GM21825 (cell line): ENCODE measurements around the gene TCHP.
A peak's percentile ranks its signal among the peaks of the same experiment; 100 is the strongest.
"Not testable (repeated sequence)": the region's sequence is repeated elsewhere in the genome, so short reads cannot be mapped to it uniquely, and the experiment has no call there.

Experiments
- ATAC-seq: cut with Tn5 transposase; IDR thresholded peaks from one replicate; pipeline ENCODE4 v1.9.1; 2021; ENCODE audit warnings: mild to moderate bottlenecking, moderate library complexity; ENCODE audit not compliant: unreplicated experiment

Gene TCHP, protein sequence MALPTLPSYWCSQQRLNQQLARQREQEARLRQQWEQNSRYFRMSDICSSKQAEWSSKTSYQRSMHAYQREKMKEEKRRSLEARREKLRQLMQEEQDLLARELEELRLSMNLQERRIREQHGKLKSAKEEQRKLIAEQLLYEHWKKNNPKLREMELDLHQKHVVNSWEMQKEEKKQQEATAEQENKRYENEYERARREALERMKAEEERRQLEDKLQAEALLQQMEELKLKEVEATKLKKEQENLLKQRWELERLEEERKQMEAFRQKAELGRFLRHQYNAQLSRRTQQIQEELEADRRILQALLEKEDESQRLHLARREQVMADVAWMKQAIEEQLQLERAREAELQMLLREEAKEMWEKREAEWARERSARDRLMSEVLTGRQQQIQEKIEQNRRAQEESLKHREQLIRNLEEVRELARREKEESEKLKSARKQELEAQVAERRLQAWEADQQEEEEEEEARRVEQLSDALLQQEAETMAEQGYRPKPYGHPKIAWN

DNA sequence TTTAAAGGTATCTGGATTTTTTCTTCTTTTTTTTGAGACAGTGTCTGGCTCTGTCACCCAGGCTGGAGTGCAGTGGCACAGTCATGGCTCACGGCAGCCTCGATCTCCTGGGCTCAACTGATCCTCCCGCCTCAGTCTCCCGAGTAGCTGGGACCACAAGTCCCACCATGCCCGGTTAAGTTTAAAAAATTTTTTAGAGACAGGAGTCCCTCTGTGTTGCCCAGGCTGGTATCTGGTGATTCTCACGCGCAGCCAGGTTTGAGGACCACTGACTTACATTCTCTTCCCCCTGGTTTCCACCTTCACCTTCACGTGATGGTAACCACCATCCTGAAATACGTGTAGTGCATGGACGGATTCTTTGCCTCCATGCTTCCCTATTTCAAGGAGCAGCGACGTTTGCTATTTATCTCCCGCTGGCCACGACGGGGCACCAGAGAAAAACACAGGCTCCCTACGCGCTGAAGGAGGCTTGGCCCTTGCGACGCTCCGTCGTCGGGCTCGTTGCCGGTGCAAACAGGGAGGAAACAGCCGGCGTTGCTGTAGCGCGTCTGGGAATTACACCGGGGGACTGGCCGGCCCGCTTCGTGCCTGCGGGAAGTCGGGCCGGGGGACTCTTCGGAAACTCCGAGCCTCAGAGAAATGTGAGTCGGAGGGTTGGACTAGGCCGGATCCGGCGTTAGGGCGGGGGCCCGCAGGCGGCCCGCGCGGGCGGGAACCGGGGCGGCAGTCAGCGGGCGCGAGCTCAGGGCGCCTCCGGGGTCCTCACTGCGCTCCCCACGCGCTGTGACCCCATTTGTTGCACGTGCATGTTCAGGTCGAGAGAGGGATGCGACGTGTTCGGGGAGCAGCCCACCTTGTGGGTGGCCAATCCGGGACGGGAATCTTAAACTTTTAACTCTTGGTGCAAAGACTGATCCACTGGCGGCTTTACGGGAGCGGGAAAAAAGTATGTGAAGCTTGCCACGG, at the start of gene TCHP:
Gene TCHP, plus strand, starts transcription at position 492 of the 969 bp plus-strand sequence. CDS start 2,753 bp downstream, outside the sequence.
- peak; percentile 69 for ATAC-seq

DNA sequence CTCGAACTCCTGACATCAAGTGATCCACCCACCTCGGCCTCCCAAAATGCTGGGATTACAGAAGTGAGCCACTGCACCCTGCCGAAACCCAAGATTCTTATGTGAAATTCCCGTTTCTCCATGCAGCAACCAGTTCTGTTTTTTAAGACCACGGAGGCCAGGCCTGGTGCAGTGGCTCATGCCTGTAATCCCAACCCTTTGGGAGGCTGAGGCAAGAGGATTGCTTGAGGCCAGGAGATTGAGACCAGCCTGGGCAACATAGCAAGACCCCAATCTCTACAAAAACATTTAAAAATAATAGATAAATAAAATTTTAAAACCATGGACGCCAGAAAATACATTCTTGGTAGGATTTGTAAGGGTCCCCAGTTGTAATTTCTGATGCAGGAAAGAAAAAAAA, 49.6 kb upstream of the TCHP start:
- not testable (repeated sequence) for ATAC-seq

DNA sequence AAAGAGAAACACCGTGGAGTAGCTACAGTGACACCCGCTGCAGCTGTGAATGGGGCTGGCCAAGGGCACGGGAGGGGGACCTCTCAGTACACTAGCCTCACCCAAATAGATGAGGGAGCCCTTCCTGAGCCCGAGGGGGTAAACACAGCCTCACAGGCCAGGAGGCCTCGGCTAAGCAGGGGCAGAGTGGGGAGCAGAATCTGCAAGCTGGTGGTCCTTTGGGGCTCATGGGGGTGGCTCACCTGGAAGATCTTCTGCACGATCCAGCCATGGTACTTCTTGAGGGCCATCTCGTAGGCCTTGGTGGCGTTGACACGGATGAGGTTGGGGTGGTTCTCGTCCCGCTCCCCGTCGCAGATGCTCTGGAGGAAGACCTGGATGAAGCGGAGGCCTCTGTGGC, 44.7 kb upstream of the TCHP start:
- no peak for ATAC-seq

DNA sequence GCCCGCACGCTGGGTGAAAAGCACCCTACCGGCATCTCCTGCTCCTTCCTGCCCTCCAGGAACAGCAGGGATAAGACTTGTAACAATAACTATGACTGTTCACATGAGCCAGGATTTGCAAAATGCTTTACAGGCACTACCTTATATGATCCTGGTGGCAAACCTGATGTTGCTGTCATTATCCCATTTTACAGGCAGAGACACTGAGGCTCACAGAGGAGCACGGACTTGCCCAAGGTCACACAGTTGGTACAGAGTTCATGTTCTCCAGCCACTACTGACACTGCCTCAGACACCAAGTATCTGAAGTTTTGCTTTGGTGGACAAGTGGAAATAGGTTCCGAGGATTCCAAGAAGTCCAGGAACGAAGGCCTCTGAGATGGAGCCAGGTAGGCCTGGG, 42.4 kb upstream of the TCHP start:
- no peak for ATAC-seq

DNA sequence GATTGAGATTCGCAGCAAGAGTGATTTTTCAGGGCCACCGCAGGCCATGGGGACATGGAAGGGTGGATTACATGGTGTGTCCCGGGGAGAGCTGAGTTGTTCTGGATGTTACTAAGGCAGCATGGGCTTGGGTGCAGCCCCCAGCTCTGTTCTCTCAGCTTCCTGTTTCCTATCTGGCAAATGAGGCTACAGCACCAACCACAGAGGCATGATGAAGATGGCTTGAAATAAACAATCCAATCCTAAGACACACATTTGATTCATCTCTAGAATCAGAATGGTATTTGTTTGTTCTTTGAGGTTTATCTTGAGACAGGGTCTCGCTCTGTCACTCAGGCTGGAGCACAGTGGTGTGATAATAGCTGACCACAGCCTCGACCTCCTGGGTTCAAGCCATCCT, 41.3 kb upstream of the TCHP start:
- ATAC-seq, result no peak

DNA sequence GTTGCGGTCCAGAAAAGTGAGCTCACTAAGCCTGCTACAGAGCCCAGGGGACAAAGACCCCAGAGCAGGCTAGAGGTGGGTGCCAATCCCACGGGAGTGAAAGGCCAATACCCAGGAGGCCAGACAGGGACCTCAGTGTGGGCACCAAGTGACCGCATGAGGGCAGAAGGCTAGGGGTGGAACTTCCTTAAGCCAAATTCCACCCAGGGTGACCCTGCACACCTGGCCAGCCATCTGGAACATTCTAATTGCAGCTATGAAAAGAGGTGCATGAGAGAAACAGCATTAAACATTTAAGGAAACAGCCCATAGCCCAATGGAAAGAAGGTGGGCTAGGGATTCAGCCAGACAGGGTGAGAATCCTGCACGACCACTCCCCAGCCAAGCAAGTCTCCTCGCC, 39.1 kb upstream of the TCHP start:
- no peak for ATAC-seq

DNA sequence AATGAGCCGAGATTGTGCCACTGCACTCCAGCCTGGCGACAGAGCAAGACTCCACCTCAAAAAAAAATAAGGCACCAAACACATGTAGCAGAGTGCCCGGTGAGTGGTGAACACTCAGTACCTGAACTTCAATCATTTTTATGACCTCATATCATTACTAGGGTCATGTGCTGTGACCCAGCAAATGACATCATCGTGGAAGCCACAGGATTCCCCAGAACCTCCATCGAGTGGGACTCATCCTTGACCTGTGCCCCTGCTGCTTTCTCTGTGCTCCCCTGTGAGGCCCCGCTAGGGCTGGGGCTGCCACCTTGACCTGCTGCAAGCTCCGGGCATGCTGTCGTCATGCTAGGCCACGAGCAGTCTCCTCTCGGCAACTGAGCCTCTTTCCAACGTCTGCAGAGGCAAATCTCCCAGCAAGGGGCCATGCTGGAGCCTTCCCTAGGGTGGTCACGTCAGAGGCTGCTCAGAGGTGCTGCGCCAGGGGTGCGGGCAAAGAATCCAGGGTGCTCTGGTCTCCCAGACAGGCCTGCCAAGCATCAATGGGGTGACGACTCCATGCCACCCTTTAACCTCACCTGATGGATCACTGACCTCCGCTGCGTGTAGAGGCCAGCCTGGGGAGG, 38.3 kb upstream of the TCHP start:
- no peak for ATAC-seq

DNA sequence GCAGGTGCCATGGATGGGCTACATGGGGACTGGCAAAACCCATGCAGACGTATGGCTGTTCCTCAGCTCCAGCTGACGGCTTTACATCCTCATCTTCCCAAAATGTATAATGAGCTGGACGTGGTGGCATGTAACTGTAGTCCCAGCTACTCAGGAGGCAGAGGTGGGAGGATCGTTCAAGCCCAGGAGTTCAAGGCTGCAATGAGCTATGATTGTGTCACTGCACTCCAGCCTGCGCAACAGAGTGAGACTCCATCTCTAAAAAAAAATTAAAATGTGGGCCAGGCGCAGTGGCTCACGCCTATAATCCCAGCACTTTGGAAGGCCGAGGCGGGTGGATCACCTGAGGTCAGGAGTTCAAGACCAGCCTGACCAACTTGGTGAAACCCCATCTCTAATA, 37.6 kb upstream of the TCHP start:
- not testable (repeated sequence) for ATAC-seq

DNA sequence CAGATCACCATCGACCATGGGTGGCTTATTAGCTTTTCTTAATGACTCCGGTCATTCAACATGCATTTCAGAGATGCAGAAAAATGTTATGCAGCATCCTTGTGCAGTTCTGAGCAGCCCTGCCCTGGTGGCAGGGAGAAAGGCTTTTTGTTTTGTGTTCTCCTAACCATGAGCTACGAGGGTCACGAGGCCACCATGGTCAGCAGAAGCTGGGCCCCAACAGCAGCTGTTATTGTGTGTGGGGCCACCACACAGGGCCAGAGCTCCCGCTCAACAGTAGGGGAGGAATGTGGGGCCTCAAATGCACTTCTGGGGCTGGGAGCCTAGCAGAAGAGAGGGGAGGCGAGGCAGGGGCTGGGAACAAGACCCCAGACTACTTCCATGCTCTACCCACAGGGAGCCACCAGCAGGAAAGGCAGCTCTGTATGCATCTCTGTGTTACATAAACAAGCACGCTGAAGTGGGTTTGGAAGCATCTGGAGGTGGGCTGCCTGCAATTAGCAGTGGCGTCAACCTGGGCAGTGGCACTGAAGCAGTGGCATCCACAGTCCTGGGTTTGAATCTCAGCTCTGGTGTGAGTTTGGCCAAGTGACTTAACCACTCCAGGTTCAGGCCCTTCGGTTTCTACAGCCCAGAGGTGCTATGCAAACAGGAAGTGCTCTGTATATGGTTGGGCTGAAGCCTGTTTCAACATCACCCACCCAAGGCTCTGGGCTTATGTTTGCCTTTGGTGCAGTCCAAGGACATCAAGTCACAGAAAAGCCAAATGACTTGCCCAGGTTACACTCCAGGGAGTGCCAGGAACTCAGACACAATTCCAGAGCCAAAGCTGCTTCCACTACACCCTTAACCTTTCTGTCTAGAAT, 36.0 kb upstream of the TCHP start:
- ATAC-seq, result no peak

DNA sequence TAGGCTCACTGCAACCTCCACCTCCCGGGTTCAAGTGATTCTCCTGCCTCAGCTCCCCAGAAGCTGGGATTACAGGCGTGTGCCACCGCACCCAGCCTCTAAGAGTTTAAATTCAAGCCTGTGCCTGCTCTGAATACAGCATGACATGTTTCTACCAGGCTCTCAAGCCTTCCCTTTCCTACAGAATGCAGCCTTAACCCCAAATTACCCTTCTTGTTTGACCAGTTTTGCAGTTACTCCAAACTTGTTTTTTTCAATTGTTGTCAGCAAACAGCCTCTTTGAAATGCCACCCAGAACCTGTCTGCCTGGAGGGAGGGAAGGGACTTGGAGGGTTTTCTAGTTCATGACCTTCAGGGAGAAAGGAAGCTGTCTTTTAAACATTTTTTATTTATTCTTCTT, 35.2 kb upstream of the TCHP start:
- ATAC-seq, result no peak

DNA sequence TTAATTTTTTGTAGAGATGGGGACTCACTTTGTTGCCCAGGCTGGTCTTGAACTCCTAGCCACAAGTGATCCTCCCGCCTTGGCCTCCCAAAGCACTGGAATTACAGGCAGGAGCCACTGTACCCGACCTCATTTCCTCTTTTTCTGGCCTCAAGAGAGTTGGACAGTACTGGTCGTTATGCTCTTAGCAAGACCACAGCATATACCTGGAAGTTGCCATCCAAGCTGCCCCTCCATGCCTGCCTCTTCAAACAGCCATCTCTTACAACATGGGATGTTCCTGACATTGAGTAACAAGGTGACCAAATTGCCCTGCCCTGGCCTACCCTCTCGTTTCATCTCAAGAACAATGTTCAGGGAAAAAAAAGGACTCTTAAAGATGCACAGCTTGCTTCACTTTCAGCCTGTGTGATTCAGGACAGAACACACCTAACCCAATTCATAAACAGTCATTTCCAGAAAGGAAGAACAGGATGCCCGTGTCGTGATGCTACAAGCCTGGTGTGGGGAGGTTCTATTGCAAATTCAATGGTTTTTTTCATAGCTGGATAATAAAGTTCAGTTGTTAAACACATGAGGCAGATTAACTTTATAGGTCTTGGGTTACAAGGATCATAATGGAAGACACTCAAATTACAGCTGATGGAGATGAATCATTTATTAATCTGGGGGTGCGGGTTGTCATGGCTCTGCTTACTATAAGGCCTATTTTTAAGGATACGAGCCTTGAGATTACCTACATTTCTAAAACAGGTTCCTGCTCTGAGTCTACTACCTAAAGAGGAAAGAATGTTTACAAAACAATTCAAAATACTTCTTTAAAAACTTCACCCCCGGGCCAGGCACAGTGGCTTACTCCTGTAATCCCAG, 31.7 kb upstream of the TCHP start:
- ATAC-seq, result no peak

DNA sequence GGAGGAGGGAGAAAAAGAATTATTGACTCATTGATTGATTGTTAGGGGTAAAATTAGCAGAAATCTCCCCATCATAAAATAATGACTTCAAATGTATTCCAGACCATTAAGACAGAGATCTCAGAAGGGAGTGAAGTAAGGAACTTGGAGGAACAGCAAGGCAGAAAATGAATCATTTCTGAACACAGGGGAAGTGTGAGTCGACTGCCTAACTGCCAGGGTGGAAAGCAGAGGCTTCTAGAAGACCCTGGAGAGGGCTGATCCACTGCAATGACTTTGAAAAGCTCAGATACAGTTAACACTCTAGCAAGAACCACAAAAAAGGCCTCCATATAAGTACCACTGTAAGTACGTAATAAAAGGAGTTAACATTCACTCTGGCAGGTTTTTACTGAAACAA, 29.4 kb upstream of the TCHP start:
- no peak for ATAC-seq

DNA sequence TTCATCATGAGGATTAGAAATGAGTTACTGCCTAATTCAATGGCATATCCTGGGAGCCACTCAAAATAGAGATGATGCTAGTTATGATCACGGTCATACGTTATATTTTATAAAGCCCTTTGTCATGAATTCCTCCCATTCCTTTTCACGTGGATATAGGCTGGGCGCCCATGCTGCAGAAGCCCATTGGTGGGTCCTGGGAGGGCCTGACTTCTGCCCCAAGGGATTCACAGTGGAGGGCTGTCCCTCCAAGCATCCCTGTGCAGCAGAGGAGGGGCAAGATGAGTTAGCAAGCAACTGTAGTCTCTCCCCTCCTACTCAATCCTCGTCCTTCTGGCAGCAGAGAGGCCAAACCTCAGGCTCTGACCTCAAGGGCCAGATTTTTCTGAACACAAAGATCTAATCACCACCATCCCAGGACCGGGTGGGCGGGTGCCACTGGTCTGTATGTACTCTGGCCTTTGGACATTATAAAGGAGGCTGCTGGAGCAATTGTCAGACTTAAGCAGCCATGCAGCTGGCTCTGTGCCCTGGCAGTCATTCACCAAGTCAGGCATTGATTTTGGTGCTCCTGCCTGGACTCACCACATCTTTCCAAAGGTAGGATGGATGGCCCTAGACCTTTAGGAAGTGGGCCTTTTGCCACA, 28.3 kb upstream of the TCHP start:
- ATAC-seq, result no peak

DNA sequence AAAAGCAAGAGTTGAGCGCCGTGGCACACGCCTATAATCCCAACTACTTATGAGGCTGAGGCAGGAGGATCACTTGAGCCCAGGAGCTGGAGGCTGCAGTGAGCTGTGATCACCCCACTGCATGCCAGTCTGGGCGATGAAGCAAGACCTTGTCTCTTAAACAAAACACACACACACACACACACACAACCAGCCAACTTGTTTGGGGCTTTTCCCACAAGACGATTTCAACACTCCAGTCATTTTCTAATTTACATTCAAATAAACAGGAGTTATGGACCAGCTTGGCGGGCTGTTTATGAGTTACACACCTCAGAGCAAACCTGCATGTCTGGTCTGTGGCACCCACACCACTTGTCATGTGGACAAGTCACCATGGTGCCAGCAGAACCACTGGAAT, 26.4 kb upstream of the TCHP start:
- no peak for ATAC-seq

DNA sequence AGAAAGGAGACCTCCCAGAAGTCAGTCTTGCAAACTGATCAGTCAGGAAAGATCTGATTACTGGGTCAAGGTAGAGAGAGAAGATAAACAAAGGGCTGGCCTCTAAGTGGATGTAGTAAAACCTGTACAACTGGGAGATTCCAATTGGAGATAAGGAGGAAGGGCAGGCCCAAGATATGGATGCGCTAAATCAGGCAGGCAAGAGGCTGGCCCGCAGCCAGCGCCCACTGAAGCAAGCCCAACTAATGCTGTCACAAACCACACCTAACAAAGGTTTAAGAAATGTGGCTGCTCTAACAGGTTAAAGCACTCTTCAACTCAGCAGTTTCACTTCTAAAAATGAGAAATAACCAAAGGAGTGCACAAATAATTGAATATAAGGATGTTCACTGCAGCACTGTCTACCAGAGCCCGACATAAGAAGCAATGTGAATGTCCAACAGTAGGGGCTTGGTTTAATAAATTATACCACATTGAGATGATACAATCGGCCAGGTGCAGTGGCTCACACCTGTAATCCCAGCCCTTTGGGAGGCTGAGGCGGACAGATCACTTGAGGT, 24.4 kb upstream of the TCHP start:
- no peak for ATAC-seq

DNA sequence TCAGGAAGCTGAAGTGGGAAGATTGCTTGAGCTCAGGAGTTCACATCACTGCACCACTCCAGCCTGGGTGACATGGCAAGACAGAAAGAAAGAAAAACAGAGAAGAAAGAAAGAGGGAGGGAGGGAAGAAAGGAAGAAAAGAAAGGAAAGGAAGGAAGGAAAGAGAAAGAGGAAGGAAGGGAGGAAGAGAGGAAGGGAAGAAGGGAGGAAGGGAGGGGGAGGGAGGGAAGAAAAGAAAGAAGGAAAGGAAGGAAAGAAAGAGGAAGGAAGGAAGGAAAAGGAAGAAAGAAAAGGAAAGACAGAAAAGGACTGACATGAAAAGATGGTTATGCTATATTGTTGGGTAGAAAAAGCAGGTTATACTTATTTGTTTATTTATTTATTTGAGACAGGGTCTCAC, 23.7 kb upstream of the TCHP start:
- ATAC-seq, result no peak

DNA sequence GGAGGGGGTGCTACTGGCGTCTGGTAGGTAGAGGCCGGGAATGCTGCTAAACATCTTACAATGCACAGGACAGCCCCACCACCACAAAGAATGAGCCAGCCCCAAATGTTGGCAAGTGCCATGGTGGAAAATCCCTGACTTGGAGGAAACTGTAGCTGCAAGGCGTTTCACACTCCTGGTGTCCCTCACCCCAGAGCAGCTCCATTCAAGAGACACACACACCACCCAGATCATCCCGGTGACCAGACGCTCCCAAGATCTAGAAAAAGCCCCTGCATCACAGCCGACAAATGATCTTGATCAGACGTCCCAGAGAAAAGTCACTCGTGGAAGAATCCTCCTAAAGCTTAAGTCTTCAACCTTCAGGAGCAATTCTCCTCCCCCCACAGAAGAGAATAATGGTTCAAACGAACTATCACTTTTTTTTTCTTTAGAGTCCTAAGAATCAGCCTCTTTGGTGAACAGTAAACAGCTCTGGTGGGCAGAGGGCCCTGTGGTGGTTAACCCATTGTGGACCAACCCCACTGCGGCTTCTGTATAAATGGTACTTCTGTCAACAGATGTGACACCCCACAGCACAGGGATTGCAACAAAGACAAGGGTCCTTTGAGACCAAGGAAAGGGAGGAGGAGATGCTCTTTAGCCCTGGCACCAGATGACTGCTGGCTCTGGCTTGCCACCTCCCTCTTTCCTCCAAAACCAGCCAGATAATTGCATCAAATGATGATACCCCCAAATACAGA, 22.4 kb upstream of the TCHP start:
- ATAC-seq, result no peak

DNA sequence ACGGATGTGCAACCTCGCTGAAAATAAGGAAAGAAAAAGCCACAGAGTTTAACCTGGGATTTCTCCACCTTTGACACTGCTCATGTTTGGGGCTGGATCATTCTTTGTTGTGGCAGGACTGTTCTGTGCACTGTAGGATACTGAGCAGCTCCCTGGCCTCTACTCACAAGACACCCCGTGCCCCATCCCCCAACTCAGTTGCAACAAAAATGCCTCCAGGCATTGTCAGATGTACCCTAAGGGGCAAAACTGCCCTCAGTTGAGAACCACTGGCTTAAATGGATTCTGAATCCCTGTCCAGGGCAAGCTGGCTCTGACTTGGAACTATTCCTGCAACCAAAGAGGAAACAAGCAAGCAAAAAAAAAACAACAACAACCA, 21.8 kb upstream of the TCHP start:
- ATAC-seq, result no peak
